ENCODE measurements around the gene NECTIN2.
A peak's percentile ranks its signal among the peaks of the same experiment; 100 is the strongest.

The NECTIN2 gene

GRCh38 chr19:44845612-44846454 is at the start of gene NECTIN2:
NECTIN2 (plus strand) TSS chr19:44846297; CDS start chr19:44846526, 229 bp downstream.
- Histone ChIP-seq H3K9ac (peak within 1 kb of the TSS; percentile 65; the same call in 1 of the 2 replicates), H3K36me3 (ENCODE audit: insufficient read depth) (no peaks in the 10 kb centered on the region), H3K4me3 (IDR thresholded peaks at IDR 0.05; ENCODE audit: insufficient read depth, low read depth, low read length) (no peak within 1 kb of the TSS), H3K27me3 (ENCODE audit: insufficient read depth, low read depth) (peaks cover 19% of the 10 kb centered on the region), H3K79me2 (ENCODE audit: insufficient read depth, low read depth) (no peaks in the 10 kb centered on the region), H3K4me2 (peak within 1 kb of the TSS; percentile 70), H2AFZ (ENCODE audit: low read depth) (peak within 1 kb of the TSS; percentile 90), H3K4me1 (ENCODE audit: low read depth, poor library complexity, severe bottlenecking) (peaks cover 16% of the 10 kb centered on the region), H3K27ac (peak within 1 kb of the TSS; percentile 36; the same call in 1 of the 2 replicates), H4K20me1 (ENCODE audit: insufficient read depth) (no peaks in the 10 kb centered on the region)
- peak; percentile 83 for TF ChIP-seq CTCF (conservative IDR thresholded peaks at IDR 0.05; ENCODE audit: low read depth, low read length)

GRCh38 chr19:44796701-44797115 is 49.4 kb upstream of the NECTIN2 start:
- TF ChIP-seq CTCF (conservative IDR thresholded peaks at IDR 0.05; ENCODE audit: low read depth, low read length) = no peak
- H3K9ac ChIP-seq = no peak overlapping the region
- H4K20me1 ChIP-seq (ENCODE audit: insufficient read depth) = no peaks in the 10 kb centered on the region
- no peak overlapping the region for H2AFZ ChIP-seq (ENCODE audit: low read depth)
- H3K4me1 ChIP-seq (ENCODE audit: low read depth, poor library complexity, severe bottlenecking) = peaks cover 12% of the 10 kb centered on the region
- H3K4me2 ChIP-seq = no peak overlapping the region
- no peaks in the 10 kb centered on the region for H3K79me2 ChIP-seq (ENCODE audit: insufficient read depth, low read depth)
- H3K27ac ChIP-seq = no peak overlapping the region
- no peak overlapping the region for H3K4me3 ChIP-seq (IDR thresholded peaks at IDR 0.05; ENCODE audit: insufficient read depth, low read depth, low read length)
- no peaks in the 10 kb centered on the region for H3K27me3 ChIP-seq (ENCODE audit: insufficient read depth, low read depth)
- H3K36me3 ChIP-seq (ENCODE audit: insufficient read depth) = no peaks in the 10 kb centered on the region

GRCh38 chr19:44799627-44800346 is 46.3 kb upstream of the NECTIN2 start:
- Histone ChIP-seq H3K27ac (no peak overlapping the region), H2AFZ (ENCODE audit: low read depth) (peak overlapping the region; percentile 29; the same call in 1 of the 2 replicates), H4K20me1 (ENCODE audit: insufficient read depth) (no peaks in the 10 kb centered on the region), H3K27me3 (ENCODE audit: insufficient read depth, low read depth) (peaks cover 27% of the 10 kb centered on the region), H3K79me2 (ENCODE audit: insufficient read depth, low read depth) (no peaks in the 10 kb centered on the region), H3K36me3 (ENCODE audit: insufficient read depth) (no peaks in the 10 kb centered on the region), H3K9ac (no peak overlapping the region), H3K4me2 (peak overlapping the region; percentile 66), H3K4me1 (ENCODE audit: low read depth, poor library complexity, severe bottlenecking) (peaks cover 28% of the 10 kb centered on the region), H3K4me3 (IDR thresholded peaks at IDR 0.05; ENCODE audit: insufficient read depth, low read depth, low read length) (no peak overlapping the region)
- no peak for TF ChIP-seq CTCF (conservative IDR thresholded peaks at IDR 0.05; ENCODE audit: low read depth, low read length)

GRCh38 chr19:44800461-44800860 is 45.6 kb upstream of the NECTIN2 start:
- Histone ChIP-seq H3K36me3 (ENCODE audit: insufficient read depth) (no peaks in the 10 kb centered on the region), H3K79me2 (ENCODE audit: insufficient read depth, low read depth) (no peaks in the 10 kb centered on the region), H3K27me3 (ENCODE audit: insufficient read depth, low read depth) (peaks cover 34% of the 10 kb centered on the region), H3K4me1 (ENCODE audit: low read depth, poor library complexity, severe bottlenecking) (peaks cover 28% of the 10 kb centered on the region), H3K4me3 (IDR thresholded peaks at IDR 0.05; ENCODE audit: insufficient read depth, low read depth, low read length) (no peak overlapping the region), H3K4me2 (peak overlapping the region; percentile 66), H3K27ac (no peak overlapping the region), H3K9ac (no peak overlapping the region), H4K20me1 (ENCODE audit: insufficient read depth) (no peaks in the 10 kb centered on the region), H2AFZ (ENCODE audit: low read depth) (peak overlapping the region; percentile 29; the same call in 1 of the 2 replicates)
- TF ChIP-seq CTCF (conservative IDR thresholded peaks at IDR 0.05; ENCODE audit: low read depth, low read length) = peak; percentile 86

Data from KMS-11 (cell line).